Fibroblast of lung (primary cell): Measurements from ENCODE around the gene TRAF7.

Source experiments
- CTCF ChIP-seq, 2 donors: IDR thresholded peaks in 1 of 2; conservative IDR thresholded peaks in 1 of 2; 1 replicate in 1 of 2; 2 replicates in 1 of 2; pipeline ENCODE4 v1.5.1; 2011 to 2012; ENCODE audit warnings: low read length in 2 of 2, control low read depth in 1 of 2, inconsistent platforms in 1 of 2, low read depth in 1 of 2, mild to moderate bottlenecking in 1 of 2
- EZH2 ChIP-seq: IDR thresholded peaks from 2 replicates; pipeline ENCODE4 v1.5.1; 2012; ENCODE audit warnings: low read length, control low read depth, mild to moderate bottlenecking; ENCODE audit errors: missing control alignments

- TF ChIP-seq CTCF (conservative IDR thresholded peaks at IDR 0.05 in 1 of 2, IDR thresholded peaks at IDR 0.05 in 1 of 2; ENCODE audit: low read depth in 1 of 2, low read length in 2 of 2) (no peak), EZH2 (no peak)
These were observed 42.7 kb downstream of the TRAF7 start for GRCh38 chr16:2198283-2198682.
